HG03066 (cell line): Measurements from ENCODE around the gene COG1.
"Not testable (repeated sequence)": the region's sequence is repeated elsewhere in the genome, so short reads cannot be mapped to it uniquely, and the experiment has no call there.

ENCODE experiments used
- ATAC-seq: cut with Tn5 transposase; IDR thresholded peaks from one replicate; pipeline ENCODE4 v1.9.1; 2021; ENCODE audit warnings: low read depth; ENCODE audit not compliant: unreplicated experiment

The COG1 gene

GRCh38 chr17:73192894-73193701 is at the start of gene COG1:
Gene COG1, plus strand, starts transcription at chr17:73193055. Its CDS starts 15 bp downstream, at chr17:73193070.
- peak; percentile 69 for ATAC-seq

- ATAC-seq: not testable (repeated sequence)
These were observed 48.6 kb upstream of the COG1 start for GRCh38 chr17:73144209-73144608.

GRCh38 chr17:73145641-73146040 is 47.2 kb upstream of the COG1 start:
- ATAC-seq: no peak

GRCh38 chr17:73147791-73148190 is 45.1 kb upstream of the COG1 start:
- not testable (repeated sequence) for ATAC-seq

GRCh38 chr17:73148540-73149334 is 44.1 kb upstream of the COG1 start:
- no peak for ATAC-seq

- ATAC-seq: not testable (repeated sequence)
These were observed 42.1 kb upstream of the COG1 start for GRCh38 chr17:73150622-73151300.

- no peak for ATAC-seq
These were observed 40.8 kb upstream of the COG1 start for GRCh38 chr17:73151916-73152632.

- no peak for ATAC-seq
These were observed 37.3 kb upstream of the COG1 start for GRCh38 chr17:73155410-73156165.

GRCh38 chr17:73156166-73156840 is 36.6 kb upstream of the COG1 start:
- peak; percentile 55 for ATAC-seq

GRCh38 chr17:73156887-73157520 is 35.9 kb upstream of the COG1 start:
- no peak for ATAC-seq

- ATAC-seq: no peak
These were observed 35.3 kb upstream of the COG1 start for GRCh38 chr17:73157521-73157890.

GRCh38 chr17:73158133-73158532 is 34.7 kb upstream of the COG1 start:
- no peak for ATAC-seq

- ATAC-seq: no peak
These were observed 31.8 kb upstream of the COG1 start for GRCh38 chr17:73160980-73161630.

- ATAC-seq: no peak
These were observed 29.8 kb upstream of the COG1 start for GRCh38 chr17:73163043-73163442.

- no peak for ATAC-seq
These were observed 27.0 kb upstream of the COG1 start for GRCh38 chr17:73165616-73166404.

GRCh38 chr17:73166731-73167581 is 25.9 kb upstream of the COG1 start:
- no peak for ATAC-seq

- ATAC-seq: no peak
These were observed 24.2 kb upstream of the COG1 start for GRCh38 chr17:73168667-73169066.
